GM18526 (cell line): ENCODE measurements around the gene KCNA10.

Experiments
- POLR2A ChIP-seq: IDR thresholded peaks from 3 replicates; pipeline ENCODE4 v1.6.1; 2011; ENCODE audit not compliant: insufficient read length; ENCODE audit errors: extremely low read depth

Gene KCNA10

GRCh38 chr1:110490791-110491451 is 28.1 kb downstream of the KCNA10 start:
- TF ChIP-seq POLR2A = no peak

DNA sequence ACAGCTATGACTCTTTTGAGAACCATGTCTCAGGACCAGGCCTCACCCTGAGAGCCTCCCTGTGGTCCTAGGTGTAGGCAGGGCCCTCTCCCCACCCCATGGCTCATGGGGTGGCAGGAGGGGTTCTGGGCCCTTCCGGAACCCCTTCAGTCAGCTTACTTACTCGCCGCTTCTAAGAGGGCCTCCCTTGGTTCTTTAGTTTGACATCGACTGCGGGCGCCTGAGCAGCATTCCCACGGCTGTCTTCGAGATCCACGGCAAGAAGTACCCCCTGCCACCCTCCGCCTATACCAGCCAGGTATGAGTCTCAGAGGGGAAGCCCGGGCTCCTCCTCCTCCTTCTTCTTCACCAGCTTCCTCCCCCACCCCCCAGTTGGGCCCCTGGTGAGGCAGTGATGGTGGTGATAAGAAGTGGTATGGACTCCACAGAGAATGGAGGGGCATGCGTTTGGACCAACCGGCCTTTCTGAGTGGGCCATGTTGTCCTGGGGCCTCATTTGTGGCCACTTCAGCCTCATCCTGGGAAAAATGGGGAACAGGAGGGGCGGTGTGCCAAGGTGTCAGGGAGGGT is 28.9 kb downstream of the KCNA10 start:
- no peak for TF ChIP-seq POLR2A

- no peak for TF ChIP-seq POLR2A
Observed at GRCh38 chr1:110489406-110489805, 29.6 kb downstream of the KCNA10 start.

GRCh38 chr1:110488867-110489266 is 30.1 kb downstream of the KCNA10 start:
- no peak for TF ChIP-seq POLR2A

DNA sequence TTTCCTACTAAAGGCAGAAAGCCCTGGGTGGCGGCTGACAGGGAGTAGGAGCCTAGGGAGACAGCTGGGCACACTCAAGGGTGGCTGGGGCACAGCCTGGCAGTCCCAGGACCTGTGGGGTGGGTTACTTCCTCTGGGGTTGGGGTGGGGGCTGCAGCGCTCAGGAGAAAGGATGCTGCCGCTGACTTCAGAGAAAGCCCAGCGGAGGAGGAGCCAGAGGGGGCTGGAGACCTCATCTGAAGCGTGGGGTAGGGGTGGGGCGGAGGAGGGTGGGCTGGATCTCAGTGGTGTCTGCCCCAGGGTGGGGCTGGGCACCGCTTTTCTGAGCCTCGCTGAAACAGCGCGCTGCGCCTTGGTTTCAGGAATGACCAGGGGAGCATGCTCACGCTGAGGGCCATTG is 30.8 kb downstream of the KCNA10 start:
- no peak for TF ChIP-seq POLR2A

GRCh38 chr1:110487726-110488125 is 31.2 kb downstream of the KCNA10 start:
- TF ChIP-seq POLR2A = no peak

- TF ChIP-seq POLR2A = no peak
Observed at GRCh38 chr1:110485725-110486124, 33.2 kb downstream of the KCNA10 start.

GRCh38 chr1:110484801-110485200 is 34.2 kb downstream of the KCNA10 start:
- no peak for TF ChIP-seq POLR2A

DNA sequence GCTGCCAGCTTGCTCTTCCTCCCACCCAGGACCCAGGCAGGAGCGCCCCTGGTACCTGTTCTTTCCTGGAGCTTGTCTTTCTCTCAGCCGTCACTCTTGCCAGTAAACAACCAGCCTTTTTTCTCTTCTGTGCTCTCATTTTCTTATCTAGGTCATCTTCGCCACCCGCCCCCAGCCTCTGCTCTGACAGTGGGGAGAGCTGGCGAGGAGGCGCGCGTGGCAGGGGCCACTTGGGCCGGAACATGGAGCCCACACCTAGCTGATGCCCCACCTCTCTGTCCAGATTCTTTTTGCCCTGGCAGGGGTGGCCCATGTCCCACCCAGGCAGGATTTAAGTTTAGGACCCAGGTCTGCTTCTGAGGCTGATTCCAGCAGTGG is 35.7 kb downstream of the KCNA10 start:
- TF ChIP-seq POLR2A = no peak

DNA sequence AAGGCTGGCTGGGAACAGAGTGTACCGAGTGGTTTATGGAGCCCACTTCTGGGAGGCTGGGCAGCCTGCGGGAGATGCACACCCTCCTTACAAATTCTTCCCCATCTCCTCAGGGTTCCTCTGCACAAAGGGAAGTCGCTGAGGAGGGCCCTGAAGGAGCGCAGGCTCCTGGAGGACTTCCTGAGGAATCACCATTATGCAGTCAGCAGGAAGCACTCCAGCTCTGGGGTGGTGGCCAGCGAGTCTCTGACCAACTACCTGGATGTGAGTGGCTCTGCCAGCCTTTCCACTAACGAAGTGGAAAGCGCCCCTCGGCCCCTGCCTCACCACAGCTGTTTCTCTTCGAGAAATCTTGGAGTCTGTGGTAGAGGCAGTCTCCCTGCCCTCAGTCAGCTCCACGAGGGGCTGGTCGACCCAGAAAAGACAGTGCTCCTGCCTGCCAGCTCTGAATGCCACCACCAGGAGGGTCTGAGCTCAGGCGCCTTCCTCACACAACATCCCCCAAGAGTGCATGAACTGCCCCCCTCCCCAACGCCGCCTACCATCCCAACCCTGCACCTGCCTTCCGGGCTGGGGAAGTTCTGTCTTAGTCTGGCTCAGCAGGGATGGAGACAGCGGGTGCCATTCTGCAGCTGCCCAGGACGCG is 36.2 kb downstream of the KCNA10 start:
- TF ChIP-seq POLR2A = no peak

DNA sequence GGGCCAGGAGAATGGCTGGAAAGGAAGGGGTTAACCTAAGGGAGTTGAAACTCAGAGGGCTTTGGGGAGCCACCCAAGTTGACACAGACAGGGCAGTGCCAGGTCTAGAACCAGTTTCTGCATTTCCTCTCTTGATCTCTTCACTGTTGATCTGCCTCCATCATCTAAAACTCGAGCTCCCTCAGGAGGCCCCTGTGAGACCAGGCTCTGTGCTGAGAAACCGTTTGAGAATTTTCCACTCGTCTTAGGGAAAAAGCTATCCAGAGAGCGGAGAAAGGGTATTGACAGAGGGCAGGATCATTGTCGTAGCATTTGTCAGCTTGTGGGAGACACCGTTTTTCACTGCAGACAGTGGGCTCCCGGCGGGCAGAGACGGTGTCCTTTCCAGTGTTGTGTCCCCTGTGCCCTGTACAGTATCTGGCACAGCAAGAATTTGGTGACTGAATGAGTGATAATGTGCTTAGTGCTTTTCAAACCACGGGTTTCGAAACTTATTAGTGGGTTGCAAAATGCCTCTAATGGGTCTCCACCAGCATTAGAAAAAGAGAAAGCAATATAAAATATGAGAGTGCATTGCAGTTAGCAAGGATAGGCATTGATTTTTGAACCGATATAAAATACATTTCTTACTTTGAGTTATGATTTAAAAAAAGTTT is 36.9 kb downstream of the KCNA10 start:
- TF ChIP-seq POLR2A = no peak

GRCh38 chr1:110480356-110481096 is 38.4 kb downstream of the KCNA10 start:
- no peak for TF ChIP-seq POLR2A

DNA sequence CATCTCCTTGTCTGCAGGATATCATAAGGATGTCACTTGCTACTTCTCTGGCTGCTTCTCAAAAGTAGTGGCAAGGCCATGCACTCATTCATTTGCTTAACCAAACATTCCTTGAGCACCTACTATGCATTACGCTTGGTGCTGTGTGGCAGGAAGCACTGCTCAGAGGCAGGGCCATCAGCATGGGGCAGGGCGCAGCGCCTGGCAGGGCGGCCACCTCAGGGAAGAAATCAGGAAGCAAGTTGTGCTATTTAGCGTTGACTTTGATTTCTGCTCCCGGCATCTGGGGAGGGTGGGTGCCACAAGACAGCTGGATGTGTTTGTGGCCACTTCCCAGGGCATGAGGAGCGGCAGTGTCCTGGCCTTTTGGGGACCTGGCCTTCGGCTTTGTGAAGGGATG is 40.1 kb downstream of the KCNA10 start:
- TF ChIP-seq POLR2A = no peak

GRCh38 chr1:110477967-110478640 is 40.9 kb downstream of the KCNA10 start:
- no peak for TF ChIP-seq POLR2A

- TF ChIP-seq POLR2A = no peak
Observed at GRCh38 chr1:110477445-110477957, 41.5 kb downstream of the KCNA10 start.
